WTC11 (cell line): ENCODE measurements around the gene LMOD2. TPM values are rescaled to one million over a fixed set of nuclear protein-coding genes. Genes with fewer than 3 reads are reported as not detected.

Experiments used
- ATAC-seq: fragments of 200-7000 bp; cut with Tn5 transposase; 2 replicates; pipeline ENCODE4 v1.10.0; 2021; ENCODE audit warnings: mild to moderate bottlenecking, moderate library complexity
- CTCF ChIA-PET: fragments of 300-600 bp; sonication (Branson Sonifier 250); formaldehyde crosslinking; loops from one replicate; lab custom pipeline; 2021; ENCODE audit warnings: antibody characterized with exemption; lab: Charles Lee
- POLR2A ChIA-PET: fragments of 350-600 bp; sonication (Branson Sonifier 250); formaldehyde crosslinking; loops from one replicate; lab custom pipeline; 2021; ENCODE audit warnings: antibody characterized with exemption; lab: Charles Lee
- DNase-seq: peaks from one replicate; pipeline ENCODE4 v3.0.0; 2021; ENCODE audit warnings: low spot score
- H3K27ac Mint-ChIP-seq: 2 replicates; pipeline ENCODE4 v1.8.0; 2021; ENCODE audit warnings: mixed read lengths
- H3K27me3 Mint-ChIP-seq: 2 replicates; pipeline ENCODE4 v1.8.0; 2021; ENCODE audit warnings: low read depth, mild to moderate bottlenecking, moderate library complexity, mixed read lengths
- H3K36me3 Mint-ChIP-seq: 2 replicates; pipeline ENCODE4 v1.8.0; 2021; ENCODE audit warnings: mixed read lengths
- H3K4me1 Mint-ChIP-seq: 2 replicates; pipeline ENCODE4 v1.8.0; 2022; ENCODE audit warnings: mixed read lengths
- H3K4me3 Mint-ChIP-seq: 2 replicates; pipeline ENCODE4 v1.8.0; 2021; ENCODE audit warnings: mild to moderate bottlenecking, moderate library complexity, mixed read lengths
- H3K9me3 Mint-ChIP-seq: 2 replicates; pipeline ENCODE4 v1.8.0; 2021; ENCODE audit warnings: mixed read lengths
- AR ChIP-seq: fragments of 250-450 bp; sonication (Bioruptor Pico); IDR thresholded peaks from 2 replicates; pipeline ENCODE4 v1.9.0; 2021; ENCODE audit warnings: mild to moderate bottlenecking
- ATF2 ChIP-seq: sonication (generic); formaldehyde crosslinking; IDR thresholded peaks from 2 replicates; pipeline ENCODE4 v1.8.1; 2022; ENCODE audit warnings: low read depth, missing genetic modification reagents, borderline replicate concordance
- CBFB ChIP-seq: sonication (generic); formaldehyde crosslinking; IDR thresholded peaks from 2 replicates; pipeline ENCODE4 v1.8.1; 2022; ENCODE audit warnings: mild to moderate bottlenecking, low read depth, missing genetic modification reagents
- E2F5 ChIP-seq: sonication (generic); formaldehyde crosslinking; IDR thresholded peaks from 2 replicates; pipeline ENCODE4 v1.8.1; 2022; ENCODE audit warnings: mild to moderate bottlenecking, moderate library complexity, missing genetic modification reagents
- EMX1 ChIP-seq: fragments of 250-450 bp; sonication (Bioruptor Pico); IDR thresholded peaks from 2 replicates; pipeline ENCODE4 v1.8.0; 2021; ENCODE audit warnings: mild to moderate bottlenecking
- ERG ChIP-seq: fragments of 250-450 bp; sonication (Bioruptor Pico); IDR thresholded peaks from 2 replicates; pipeline ENCODE4 v1.8.0; 2021; ENCODE audit warnings: mild to moderate bottlenecking
- ESRRA ChIP-seq: sonication (generic); formaldehyde crosslinking; IDR thresholded peaks from 2 replicates; pipeline ENCODE4 v1.8.1; 2022; ENCODE audit warnings: mild to moderate bottlenecking, missing genetic modification reagents, borderline replicate concordance
- FOXK1 ChIP-seq: sonication (generic); formaldehyde crosslinking; IDR thresholded peaks from 2 replicates; pipeline ENCODE4 v1.8.0; 2022; ENCODE audit warnings: mild to moderate bottlenecking, moderate library complexity, missing genetic modification reagents
- HMGA2 ChIP-seq: fragments of 250-450 bp; sonication (Bioruptor Pico); IDR thresholded peaks from 2 replicates; pipeline ENCODE4 v1.4.0; 2021; ENCODE audit warnings: mild to moderate bottlenecking, moderate library complexity
- NFYB ChIP-seq: sonication (generic); formaldehyde crosslinking; conservative IDR thresholded peaks from 2 replicates; pipeline ENCODE4 v1.8.0; 2022; ENCODE audit warnings: low read depth, missing genetic modification reagents
- PRRX2 ChIP-seq: fragments of 250-450 bp; sonication (Bioruptor Pico); IDR thresholded peaks from 2 replicates; pipeline ENCODE4 v1.8.0; 2021; ENCODE audit warnings: mild to moderate bottlenecking
- RELA ChIP-seq: sonication (generic); formaldehyde crosslinking; IDR thresholded peaks from 2 replicates; pipeline ENCODE4 v1.8.1; 2022; ENCODE audit warnings: missing genetic modification reagents, mild to moderate bottlenecking, borderline replicate concordance
- SP1 ChIP-seq: sonication (generic); formaldehyde crosslinking; conservative IDR thresholded peaks from 2 replicates; pipeline ENCODE4 v1.8.1; 2022; ENCODE audit warnings: missing genetic modification reagents
- TP53 ChIP-seq: sonication (generic); formaldehyde crosslinking; IDR thresholded peaks from 2 replicates; pipeline ENCODE4 v1.8.1; 2023; ENCODE audit warnings: mild to moderate bottlenecking, missing genetic modification reagents
- USF2 ChIP-seq: sonication (generic); formaldehyde crosslinking; IDR thresholded peaks from 2 replicates; pipeline ENCODE4 v1.8.1; 2023; ENCODE audit warnings: mild to moderate bottlenecking, missing genetic modification reagents, moderate library complexity
- ZNF121 ChIP-seq: sonication (generic); formaldehyde crosslinking; IDR thresholded peaks from 2 replicates; pipeline ENCODE4 v1.8.0; 2023; ENCODE audit warnings: missing genetic modification reagents
- ZNF423 ChIP-seq: fragments of 250-450 bp; sonication (Bioruptor Pico); IDR thresholded peaks from 2 replicates; pipeline ENCODE4 v2.1.2; 2022; ENCODE audit warnings: mild to moderate bottlenecking, moderate library complexity
- ZSCAN18 ChIP-seq: fragments of 250-450 bp; sonication (Bioruptor Pico); IDR thresholded peaks from 2 replicates; pipeline ENCODE4 v2.1.2; 2022; ENCODE audit warnings: mild to moderate bottlenecking, moderate library complexity
- total RNA-seq: library from RNA; stranded (reverse); gene quantifications from 3 replicates; pipeline ENCODE4 v1.2.3, GENCODE V29; 2021
- TF ChIP-seq, protein P1 (sequence below): sonication (generic); formaldehyde crosslinking; IDR thresholded peaks from 2 replicates; pipeline ENCODE4 v1.8.1; 2023; ENCODE audit warnings: mild to moderate bottlenecking, missing genetic modification reagents
- TF ChIP-seq, protein P2 (sequence below): sonication (generic); formaldehyde crosslinking; IDR thresholded peaks from 2 replicates; pipeline ENCODE4 v1.8.0; 2023; ENCODE audit warnings: missing genetic modification reagents

The LMOD2 gene
- total RNA-seq, 1 experiment from 2014 or later = not detected

DNA sequence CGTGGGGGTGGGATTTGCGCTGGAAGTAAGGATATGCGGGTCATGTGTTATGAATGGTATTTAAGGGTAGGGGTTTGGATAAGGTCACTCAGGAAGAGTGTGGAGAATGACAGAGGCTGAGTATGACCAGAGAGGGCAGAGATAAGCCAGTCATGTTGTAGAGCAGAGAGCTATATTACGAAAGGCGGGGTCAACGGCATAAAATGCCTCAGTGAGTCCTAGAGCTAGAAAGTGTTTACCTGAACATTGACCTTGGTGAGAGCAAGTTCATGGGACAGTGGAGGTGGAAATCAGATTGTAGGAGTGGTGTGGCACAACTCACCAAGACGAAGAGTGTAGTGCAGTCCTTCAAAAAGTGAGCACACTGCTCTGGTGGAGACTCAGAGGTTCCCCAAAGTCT lies 13.8 kb downstream of the LMOD2 start:
- ChIA-PET CTCF (interaction anchor here (1.1 to 1.5 kb wide), 4 partner anchors 13 to 45 kb away, joined by 3 to 6 read pairs (median 4); no protein-coding TSS in a partner anchor), POLR2A (no interaction called here)
- no peak for TF ChIP-seq ESRRA (CRISPR knock-in tag)
- TF ChIP-seq HMGA2 (CRISPR knock-in tag) = no peak
- no peak for TF ChIP-seq RELA (CRISPR knock-in tag)
- TF ChIP-seq USF2 (CRISPR knock-in tag) = no peak
- no peak for TF ChIP-seq ZSCAN18 (CRISPR knock-in tag)
- TF ChIP-seq, protein P1, sequence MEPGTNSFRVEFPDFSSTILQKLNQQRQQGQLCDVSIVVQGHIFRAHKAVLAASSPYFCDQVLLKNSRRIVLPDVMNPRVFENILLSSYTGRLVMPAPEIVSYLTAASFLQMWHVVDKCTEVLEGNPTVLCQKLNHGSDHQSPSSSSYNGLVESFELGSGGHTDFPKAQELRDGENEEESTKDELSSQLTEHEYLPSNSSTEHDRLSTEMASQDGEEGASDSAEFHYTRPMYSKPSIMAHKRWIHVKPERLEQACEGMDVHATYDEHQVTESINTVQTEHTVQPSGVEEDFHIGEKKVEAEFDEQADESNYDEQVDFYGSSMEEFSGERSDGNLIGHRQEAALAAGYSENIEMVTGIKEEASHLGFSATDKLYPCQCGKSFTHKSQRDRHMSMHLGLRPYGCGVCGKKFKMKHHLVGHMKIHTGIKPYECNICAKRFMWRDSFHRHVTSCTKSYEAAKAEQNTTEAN (CRISPR knock-in tag) = no peak
- TF ChIP-seq ATF2 (CRISPR knock-in tag) = no peak
- TF ChIP-seq ERG (CRISPR knock-in tag) = no peak
- TF ChIP-seq SP1 (CRISPR knock-in tag) = no peak
- TF ChIP-seq AR (CRISPR knock-in tag) = no peak
- TF ChIP-seq CBFB (CRISPR knock-in tag) = no peak
- TF ChIP-seq TP53 (CRISPR knock-in tag) = no peak
- no peak for TF ChIP-seq E2F5 (CRISPR knock-in tag)
- TF ChIP-seq, protein P2, sequence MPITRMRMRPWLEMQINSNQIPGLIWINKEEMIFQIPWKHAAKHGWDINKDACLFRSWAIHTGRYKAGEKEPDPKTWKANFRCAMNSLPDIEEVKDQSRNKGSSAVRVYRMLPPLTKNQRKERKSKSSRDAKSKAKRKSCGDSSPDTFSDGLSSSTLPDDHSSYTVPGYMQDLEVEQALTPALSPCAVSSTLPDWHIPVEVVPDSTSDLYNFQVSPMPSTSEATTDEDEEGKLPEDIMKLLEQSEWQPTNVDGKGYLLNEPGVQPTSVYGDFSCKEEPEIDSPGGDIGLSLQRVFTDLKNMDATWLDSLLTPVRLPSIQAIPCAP (CRISPR knock-in tag) = no peak
- no peak for TF ChIP-seq ZNF423 (CRISPR knock-in tag)
- TF ChIP-seq FOXK1 (CRISPR knock-in tag) = no peak
- TF ChIP-seq EMX1 (CRISPR knock-in tag) = no peak
- TF ChIP-seq NFYB (CRISPR knock-in tag) = no peak
- TF ChIP-seq ZNF121 (CRISPR knock-in tag) = no peak
- TF ChIP-seq PRRX2 (CRISPR knock-in tag) = no peak
- H3K36me3 Mint-ChIP-seq = no peaks in the 10 kb centered on the region
- no peaks in the 10 kb centered on the region for H3K9me3 Mint-ChIP-seq
- ATAC-seq (no peak; the same call in 1 of the 2 replicates), DNase-seq (no peak)
- peaks cover 17% of the 10 kb centered on the region for H3K4me1 Mint-ChIP-seq
- no peak overlapping the region for H3K4me3 Mint-ChIP-seq
- H3K27ac Mint-ChIP-seq = no peak overlapping the region; the same call in 1 of the 2 replicates
- no peaks in the 10 kb centered on the region for H3K27me3 Mint-ChIP-seq
